Left lung (tissue), 10 donors: ENCODE measurements around the gene CLDN3. TPM values are rescaled to one million over a fixed set of nuclear protein-coding genes. Genes with fewer than 3 reads are reported as not detected.
A peak's percentile ranks its signal among the peaks of the same experiment; 100 is the strongest.
"Not testable (repeated sequence)": the region's sequence is repeated elsewhere in the genome, so short reads cannot be mapped to it uniquely, and the experiment has no call there.

ENCODE experiments used
- ATAC-seq: fragments of 200-7000 bp; cut with Tn5 transposase; one replicate; pipeline ENCODE4 v1.9.1; 2020; ENCODE audit warnings: moderate library complexity
- DNase-seq, 4 donors: peaks; one replicate each; pipeline ENCODE4 v3.0.0-alpha.2; 2013 to 2020
- H3K27ac ChIP-seq, 2 donors: fragments of 200-600 bp; sonication (generic) in 1 of 2; one replicate each; pipeline versions ENCODE4 v1.5.0 to v1.8.0; 2020 to 2021
- H3K27me3 ChIP-seq, 2 donors: fragments of 200-600 bp; sonication (generic) in 1 of 2; one replicate each; pipeline versions ENCODE4 v1.5.0 to v1.8.0; 2020 to 2021
- H3K36me3 ChIP-seq, 2 donors: fragments of 200-600 bp; sonication (generic) in 1 of 2; one replicate each; pipeline versions ENCODE4 v1.5.0 to v1.8.0; 2020 to 2021
- H3K4me1 ChIP-seq, 2 donors: fragments of 200-600 bp; one replicate each; pipeline ENCODE4 v1.8.0; 2021
- H3K4me3 ChIP-seq, 2 donors: fragments of 200-600 bp; sonication (generic) in 1 of 2; one replicate each; pipeline versions ENCODE4 v1.5.0 to v1.8.0; 2020 to 2021; ENCODE audit warnings: mild to moderate bottlenecking in 1 of 2
- H3K9me3 ChIP-seq, 2 donors: fragments of 200-600 bp; sonication (generic) in 1 of 2; one replicate each; pipeline versions ENCODE4 v1.5.0 to v1.8.0; 2020 to 2021
- intact Hi-C, 2 donors: fragments of 100-400 bp; cut with DNase I; formaldehyde crosslinking; loops; one replicate each; pipeline versions ENCODE4 v1.11.2 to v1.14.2; 2022
- polyA plus RNA-seq, 6 donors: library from polyadenylated mRNA; unstranded; fragments of 120-200 nt; gene quantifications; one replicate each; pipeline ENCODE4 v1.2.1, GENCODE V29; 2013; ENCODE audit not compliant: insufficient read length in 6 of 6
- total RNA-seq, 2 donors: library from RNA; stranded (reverse); fragmentation: NEBNext Ultra II Directional; extraction: Animal tissue kit (Norgen Biotek cat#: 25700); gene quantifications; one replicate each; pipeline ENCODE4 v1.2.1, GENCODE V29; 2021
- TF ChIP-seq, protein P1 (sequence below), 2 donors: fragments of 200-600 bp; sonication (generic) in 1 of 2; IDR thresholded peaks; one replicate each; pipeline versions ENCODE4 v1.5.0 to v1.8.0; 2021; ENCODE audit warnings: antibody characterized with exemption in 2 of 2
- donor health status: DM: no; HTN: yes; CAD: no.
- donor health status: DM: no; HTN: no; CAD: no.

CLDN3 gene
- total and polyA plus RNA-seq, 8 donors, result 10.1 to 35.9 (median 20.2) TPM

DNA sequence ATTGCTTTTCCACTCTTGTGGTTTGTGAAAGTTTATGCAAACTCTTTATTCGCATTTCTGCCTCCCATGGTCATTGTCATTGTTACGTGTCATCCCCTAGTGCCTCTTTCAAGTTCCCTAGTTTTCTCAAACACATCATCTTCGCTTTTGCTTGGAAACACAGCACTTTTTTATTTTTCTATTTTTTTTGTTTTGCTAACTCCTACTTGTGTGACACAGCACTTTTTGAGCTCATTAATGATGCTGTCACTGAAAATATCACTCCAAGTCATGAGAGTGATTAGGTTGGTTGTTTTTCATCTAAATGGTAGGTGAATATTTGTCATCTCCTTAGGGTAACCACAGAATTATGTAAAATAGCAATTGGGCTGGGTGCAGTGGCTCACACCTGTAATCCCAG lies 42.1 kb downstream of the CLDN3 start:
- no peaks in the 10 kb centered on the region for H3K9me3 ChIP-seq
- H3K4me3 ChIP-seq, result no peak overlapping the region
- H3K4me1 ChIP-seq, result peaks cover 0 to 8% of the 10 kb centered on the region in 2 donors
- no peak for DNase-seq
- no peak for ATAC-seq
- TF ChIP-seq, protein P1, sequence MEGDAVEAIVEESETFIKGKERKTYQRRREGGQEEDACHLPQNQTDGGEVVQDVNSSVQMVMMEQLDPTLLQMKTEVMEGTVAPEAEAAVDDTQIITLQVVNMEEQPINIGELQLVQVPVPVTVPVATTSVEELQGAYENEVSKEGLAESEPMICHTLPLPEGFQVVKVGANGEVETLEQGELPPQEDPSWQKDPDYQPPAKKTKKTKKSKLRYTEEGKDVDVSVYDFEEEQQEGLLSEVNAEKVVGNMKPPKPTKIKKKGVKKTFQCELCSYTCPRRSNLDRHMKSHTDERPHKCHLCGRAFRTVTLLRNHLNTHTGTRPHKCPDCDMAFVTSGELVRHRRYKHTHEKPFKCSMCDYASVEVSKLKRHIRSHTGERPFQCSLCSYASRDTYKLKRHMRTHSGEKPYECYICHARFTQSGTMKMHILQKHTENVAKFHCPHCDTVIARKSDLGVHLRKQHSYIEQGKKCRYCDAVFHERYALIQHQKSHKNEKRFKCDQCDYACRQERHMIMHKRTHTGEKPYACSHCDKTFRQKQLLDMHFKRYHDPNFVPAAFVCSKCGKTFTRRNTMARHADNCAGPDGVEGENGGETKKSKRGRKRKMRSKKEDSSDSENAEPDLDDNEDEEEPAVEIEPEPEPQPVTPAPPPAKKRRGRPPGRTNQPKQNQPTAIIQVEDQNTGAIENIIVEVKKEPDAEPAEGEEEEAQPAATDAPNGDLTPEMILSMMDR (IDR thresholded peaks at IDR 0.05), result no peak
- H3K27me3 ChIP-seq, result peaks cover 0 to 40% of the 10 kb centered on the region in 2 donors
- intact Hi-C loops, result loop anchor here (5.0 to 10.0 kb wide), 2 partner anchors 113 to 121 kb away; no protein-coding TSS in a partner anchor
- H3K27ac ChIP-seq, result no peak overlapping the region
- H3K36me3 ChIP-seq, result no peaks in the 10 kb centered on the region

DNA sequence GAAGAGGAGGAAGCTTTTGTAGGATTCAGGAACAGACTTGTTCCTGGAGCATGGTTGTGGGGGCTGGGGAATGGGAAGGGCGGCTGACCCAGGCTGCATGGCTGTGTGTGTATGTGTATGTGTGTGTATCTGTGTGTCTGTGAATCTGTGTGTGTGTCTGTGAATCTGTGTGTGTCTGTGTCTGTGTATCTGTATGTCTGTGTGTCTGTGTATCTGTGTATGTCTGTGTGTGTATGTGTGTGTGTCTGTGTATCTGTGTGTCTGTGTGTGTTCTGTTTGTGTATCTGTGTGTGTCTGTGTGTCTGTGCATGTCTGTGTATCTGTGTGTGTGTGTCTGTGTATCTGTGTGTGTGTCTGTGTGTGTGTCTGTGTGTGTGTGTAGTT lies 44.0 kb downstream of the CLDN3 start:
- H3K4me3 ChIP-seq, result no peak overlapping the region
- TF ChIP-seq, protein P1 (IDR thresholded peaks at IDR 0.05), result peak in 1 of 2 donors; percentile 10
- peak; percentile 5 for ATAC-seq
- H3K4me1 ChIP-seq, result no peaks in the 10 kb centered on the region
- no peaks in the 10 kb centered on the region for H3K9me3 ChIP-seq
- no peak for DNase-seq
- H3K27me3 ChIP-seq, result peaks cover 0 to 53% of the 10 kb centered on the region in 2 donors
- intact Hi-C loops, result loop anchor here (5.0 to 10.0 kb wide), 2 partner anchors 111 to 119 kb away; no protein-coding TSS in a partner anchor
- no peaks in the 10 kb centered on the region for H3K36me3 ChIP-seq
- no peak overlapping the region for H3K27ac ChIP-seq

DNA sequence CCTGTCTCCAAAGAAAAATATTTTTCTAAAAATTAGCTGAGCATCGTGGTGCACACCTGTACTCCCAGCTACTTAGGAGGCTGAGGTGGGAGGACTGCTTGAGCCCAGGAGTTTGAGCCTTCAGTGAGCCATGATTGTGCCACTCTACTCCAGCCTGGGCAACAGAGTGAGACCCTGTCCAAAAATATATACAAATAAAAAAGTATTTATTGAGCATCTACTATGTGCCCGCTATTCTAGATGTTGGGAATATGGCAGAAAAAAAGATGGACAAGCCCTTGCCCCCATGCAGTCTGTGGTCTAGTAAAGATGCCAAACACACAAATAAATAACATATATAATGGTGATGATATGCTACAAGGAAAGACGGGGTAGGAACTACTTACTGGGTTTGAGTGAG lies 46.3 kb downstream of the CLDN3 start:
- no peak for DNase-seq
- intact Hi-C loops, result loop anchor here in 1 of 2 donors (10.0 kb wide), 1 partner anchor 109 kb away; no protein-coding TSS in a partner anchor
- Histone ChIP-seq H3K4me1 (peaks cover 2 to 9% of the 10 kb centered on the region in 2 donors), H3K27me3 (peaks cover 0 to 73% of the 10 kb centered on the region in 2 donors), H3K4me3 (no peak overlapping the region), H3K9me3 (no peaks in the 10 kb centered on the region), H3K27ac (no peak overlapping the region), H3K36me3 (no peaks in the 10 kb centered on the region)
- no peak for ATAC-seq
- TF ChIP-seq, protein P1 (IDR thresholded peaks at IDR 0.05), result no peak

DNA sequence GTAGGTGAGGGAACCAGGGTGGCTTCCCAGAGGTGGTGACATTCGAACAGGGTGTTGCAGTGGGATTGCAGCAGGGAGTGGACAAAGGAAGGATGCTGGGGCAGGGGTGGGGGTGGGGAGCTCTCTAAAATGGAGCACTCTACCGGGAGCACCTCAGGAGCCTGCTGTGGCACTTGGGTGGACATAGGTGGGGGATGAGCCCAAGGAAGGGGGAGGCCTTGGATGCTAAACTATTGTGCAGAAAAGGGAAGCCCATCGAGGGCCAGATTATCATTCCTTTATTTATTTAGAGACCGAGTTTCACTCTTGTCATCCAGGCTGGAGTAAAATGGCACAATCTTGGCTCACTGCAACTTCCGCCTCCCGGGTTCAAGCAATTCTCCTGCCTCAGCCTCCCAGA lies 47.3 kb downstream of the CLDN3 start:
- intact Hi-C loops, result loop anchor here in 1 of 2 donors (10.0 kb wide), 1 partner anchor 108 kb away; no protein-coding TSS in a partner anchor
- no peak overlapping the region for H3K4me3 ChIP-seq
- no peak for DNase-seq
- TF ChIP-seq, protein P1 (IDR thresholded peaks at IDR 0.05), result no peak
- no peaks in the 10 kb centered on the region for H3K9me3 ChIP-seq
- peaks cover 0 to 73% of the 10 kb centered on the region in 2 donors for H3K27me3 ChIP-seq
- H3K4me1 ChIP-seq, result peaks cover 10 to 20% of the 10 kb centered on the region in 2 donors
- no peaks in the 10 kb centered on the region for H3K36me3 ChIP-seq
- no peak overlapping the region for H3K27ac ChIP-seq
- ATAC-seq, result no peak

DNA sequence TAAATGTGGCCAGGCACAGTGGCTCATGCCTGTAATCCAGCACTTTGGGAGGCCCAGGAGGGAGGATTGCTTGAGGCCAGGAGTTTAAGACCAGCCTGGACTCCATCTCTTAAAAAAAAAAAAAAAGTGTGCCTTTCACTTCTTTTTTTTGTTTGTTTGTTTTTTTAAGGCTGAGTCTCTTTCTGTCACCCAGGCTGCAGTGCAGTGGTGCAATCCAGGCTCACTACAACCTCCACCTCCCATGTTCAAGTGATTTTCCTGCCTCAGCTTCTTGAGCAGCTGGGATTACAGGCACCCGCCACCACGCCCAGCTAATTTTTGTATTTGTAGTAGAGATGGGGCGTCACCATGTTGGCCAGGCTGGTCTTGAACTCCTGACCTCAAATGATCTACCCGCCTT lies 47.9 kb downstream of the CLDN3 start:
- not testable (repeated sequence) for H3K36me3 ChIP-seq, DNase-seq, ATAC-seq, H3K9me3 ChIP-seq, H3K4me3 ChIP-seq, H3K27ac ChIP-seq
- Histone ChIP-seq H3K27me3 (peaks cover 0 to 67% of the 10 kb centered on the region in 2 donors), H3K4me1 (peaks cover 10 to 26% of the 10 kb centered on the region in 2 donors)
- intact Hi-C loops, result loop anchor here in 1 of 2 donors (10.0 kb wide), 1 partner anchor 107 kb away; no protein-coding TSS in a partner anchor
